Lung microvascular endothelial cell (primary cell): Measurements from ENCODE around the gene RAPGEF5. TPM values are rescaled to one million over a fixed set of nuclear protein-coding genes. Genes with fewer than 3 reads are reported as not detected.

Experiments
- DNase-seq, 2 donors: peaks; one replicate each; pipeline versions ENCODE4 v3.0.0 to v3.0.0-alpha.2; 2010; ENCODE audit warnings: low read depth in 2 of 2
- total RNA-seq: library from RNA; depleted of rRNA; stranded (reverse); fragments of >200 nt; gene quantifications from 2 replicates; pipeline ENCODE4 v1.2.1, GENCODE V29; 2014

Gene RAPGEF5
- total RNA-seq, 1 donor from 2014 or later, result 110 TPM

GRCh38 chr7:22268884-22269421 lies 88.0 kb downstream of the RAPGEF5 start:
- no peak for DNase-seq

GRCh38 chr7:22267930-22268615 lies 88.9 kb downstream of the RAPGEF5 start:
- DNase-seq, result no peak

- DNase-seq, result no peak
Observed at GRCh38 chr7:22262538-22262937, 94.4 kb downstream of the RAPGEF5 start.

GRCh38 chr7:22256541-22257096 lies 100.3 kb downstream of the RAPGEF5 start:
- DNase-seq, result peak in 1 of 2 donors; percentile 32

- DNase-seq, result no peak
Observed at GRCh38 chr7:22255834-22256233, 101.1 kb downstream of the RAPGEF5 start.

GRCh38 chr7:22255342-22255741 lies 101.6 kb downstream of the RAPGEF5 start:
- DNase-seq, result no peak

- peak in 1 of 2 donors; percentile 36 for DNase-seq
Observed at GRCh38 chr7:22252936-22253536, 103.9 kb downstream of the RAPGEF5 start.

GRCh38 chr7:22252016-22252415 lies 104.9 kb downstream of the RAPGEF5 start:
- DNase-seq, result no peak

- DNase-seq, result no peak
Observed at GRCh38 chr7:22251281-22251680, 105.7 kb downstream of the RAPGEF5 start.

- no peak for DNase-seq
Observed at GRCh38 chr7:22250390-22250789, 106.6 kb downstream of the RAPGEF5 start.

GRCh38 chr7:22248111-22248809 lies 108.7 kb downstream of the RAPGEF5 start:
- DNase-seq, result no peak

GRCh38 chr7:22241805-22242390 lies 115.1 kb downstream of the RAPGEF5 start:
- no peak for DNase-seq

GRCh38 chr7:22240904-22241571 lies 115.9 kb downstream of the RAPGEF5 start:
- no peak for DNase-seq

- DNase-seq, result peak in 1 of 2 donors; percentile 34
Observed at GRCh38 chr7:22238354-22239311, 118.3 kb downstream of the RAPGEF5 start.

GRCh38 chr7:22235134-22235533 lies 121.8 kb downstream of the RAPGEF5 start:
- no peak for DNase-seq

GRCh38 chr7:22234227-22234626 lies 122.7 kb downstream of the RAPGEF5 start:
- peak in 1 of 2 donors; percentile 59 for DNase-seq

- no peak for DNase-seq
Observed at GRCh38 chr7:22231806-22232205, 125.1 kb downstream of the RAPGEF5 start.

GRCh38 chr7:22231141-22231540 lies 125.8 kb downstream of the RAPGEF5 start:
- DNase-seq, result no peak

- DNase-seq, result no peak
Observed at GRCh38 chr7:22230238-22230637, 126.7 kb downstream of the RAPGEF5 start.

- DNase-seq, result no peak
Observed at GRCh38 chr7:22229148-22229547, 127.8 kb downstream of the RAPGEF5 start.
